Loucy (cell line): ENCODE results near the gene ZPBP2.

Source experiments
- H2AFZ ChIP-seq: fragments of 200-600 bp; sonication (generic); 2 replicates; pipeline ENCODE4 v1.6.0; 2016; ENCODE audit warnings: antibody characterized with exemption, mild to moderate bottlenecking, low read length, moderate library complexity
- H3F3A ChIP-seq: fragments of 200-600 bp; 2 replicates; pipeline ENCODE4 v1.6.0; 2016; ENCODE audit warnings: antibody characterized with exemption, low read depth, mild to moderate bottlenecking
- H3K27me3 ChIP-seq: fragments of 200-600 bp; sonication (generic); 2 replicates; pipeline ENCODE4 v1.6.1; 2014; ENCODE audit warnings: low read length, mild to moderate bottlenecking; ENCODE audit not compliant: insufficient read depth, poor library complexity, severe bottlenecking
- H3K36me3 ChIP-seq: fragments of 200-600 bp; sonication (generic); 2 replicates; pipeline ENCODE4 v1.6.1; 2016; ENCODE audit warnings: low read length; ENCODE audit not compliant: insufficient read depth
- H3K4me1 ChIP-seq: fragments of 200-600 bp; sonication (generic); 2 replicates; pipeline ENCODE4 v1.5.1; 2014; ENCODE audit warnings: low read length, mild to moderate bottlenecking; ENCODE audit not compliant: insufficient read depth, poor library complexity, severe bottlenecking
- H3K4me2 ChIP-seq: fragments of 200-600 bp; sonication (generic); 2 replicates; pipeline ENCODE4 v1.6.0; 2014; ENCODE audit warnings: antibody characterized with exemption, low read length, low read depth, mild to moderate bottlenecking; ENCODE audit not compliant: poor library complexity, severe bottlenecking
- H3K4me3 ChIP-seq: fragments of 200-600 bp; sonication (generic); 2 replicates; pipeline ENCODE4 v1.5.1; 2014; ENCODE audit warnings: low read length, mild to moderate bottlenecking, mixed read lengths; ENCODE audit not compliant: poor library complexity, severe bottlenecking
- H3K79me2 ChIP-seq: fragments of 200-600 bp; sonication (generic); 2 replicates; pipeline ENCODE4 v1.6.1; 2014; ENCODE audit warnings: low read length; ENCODE audit not compliant: insufficient read depth
- H3K9ac ChIP-seq: fragments of 200-600 bp; sonication (generic); 2 replicates; pipeline ENCODE4 v1.6.0; 2014; ENCODE audit warnings: mild to moderate bottlenecking, low read depth, low read length, moderate library complexity; ENCODE audit not compliant: poor library complexity, severe bottlenecking
- H3K9me2 ChIP-seq: fragments of 200-600 bp; sonication (generic); replicated peaks from 2 replicates; pipeline ENCODE4 v1.6.1; 2016; ENCODE audit warnings: low read depth, low read length, mixed read lengths
- H3K9me3 ChIP-seq: fragments of 200-600 bp; sonication (generic); 2 replicates; pipeline ENCODE4 v1.6.1; 2014; ENCODE audit warnings: mild to moderate bottlenecking, antibody characterized with exemption, low read length, low read depth; ENCODE audit not compliant: insufficient read depth
- H4K20me1 ChIP-seq: fragments of 200-600 bp; sonication (generic); 2 replicates; pipeline ENCODE4 v1.6.0; 2014; ENCODE audit warnings: antibody characterized with exemption, low read length, mild to moderate bottlenecking; ENCODE audit not compliant: insufficient read depth, poor library complexity, severe bottlenecking
- CTCF ChIP-seq: fragments of 200-600 bp; sonication (generic); conservative IDR thresholded peaks from 2 replicates; pipeline ENCODE4 v1.5.1; 2014; ENCODE audit warnings: mild to moderate bottlenecking, antibody characterized with exemption, low read length
- EZH2phosphoT487 ChIP-seq: fragments of 200-600 bp; IDR thresholded peaks from 2 replicates; pipeline ENCODE4 v1.6.1; 2018; ENCODE audit warnings: antibody characterized with exemption, mild to moderate bottlenecking, moderate library complexity, borderline replicate concordance

Gene ZPBP2

GRCh38 chr17:39863244-39863917 lies 4.6 kb upstream of the ZPBP2 start:
- peak overlapping the region; percentile 56 for H3K4me3 ChIP-seq
- H3K4me2 ChIP-seq, result peak overlapping the region; percentile 56
- no peaks in the 10 kb centered on the region for H3K9me2 ChIP-seq
- TF ChIP-seq CTCF (no peak), EZH2phosphoT487 (no peak)
- H3K79me2 ChIP-seq, result no peaks in the 10 kb centered on the region
- H3K9me3 ChIP-seq, result no peaks in the 10 kb centered on the region
- H3K9ac ChIP-seq, result no peak overlapping the region
- no peaks in the 10 kb centered on the region for H3F3A ChIP-seq
- H3K27me3 ChIP-seq, result peaks cover 49% of the 10 kb centered on the region
- H3K36me3 ChIP-seq, result no peaks in the 10 kb centered on the region
- H3K4me1 ChIP-seq, result no peaks in the 10 kb centered on the region
- H2AFZ ChIP-seq, result peak overlapping the region; percentile 37
- H4K20me1 ChIP-seq, result no peaks in the 10 kb centered on the region

GRCh38 chr17:39863918-39864746 lies 3.9 kb upstream of the ZPBP2 start, which contains the start of gene IKZF3:
TSS of gene IKZF3 (minus strand) at chr17:39864312. CDS start at chr17:39864126, 186 bp downstream.
- no peaks in the 10 kb centered on the region for H3K4me1 ChIP-seq
- peak within 1 kb of the TSS; percentile 56 for H3K4me2 ChIP-seq
- no peaks in the 10 kb centered on the region for H3K9me3 ChIP-seq
- no peaks in the 10 kb centered on the region for H4K20me1 ChIP-seq
- H3K79me2 ChIP-seq, result no peaks in the 10 kb centered on the region
- no peaks in the 10 kb centered on the region for H3K36me3 ChIP-seq
- no peak within 1 kb of the TSS for H3K9ac ChIP-seq
- peak within 1 kb of the TSS; percentile 56 for H3K4me3 ChIP-seq
- peak within 1 kb of the TSS; percentile 37 for H2AFZ ChIP-seq
- no peaks in the 10 kb centered on the region for H3K9me2 ChIP-seq
- TF ChIP-seq EZH2phosphoT487 (no peak), CTCF (peak; percentile 45)
- H3F3A ChIP-seq, result no peaks in the 10 kb centered on the region
- H3K27me3 ChIP-seq, result peaks cover 49% of the 10 kb centered on the region

GRCh38 chr17:39866013-39866730 lies 1.8 kb upstream of the ZPBP2 start:
- H3K4me2 ChIP-seq, result no peak overlapping the region
- H3K9me2 ChIP-seq, result no peaks in the 10 kb centered on the region
- H3K9me3 ChIP-seq, result no peaks in the 10 kb centered on the region
- no peaks in the 10 kb centered on the region for H3F3A ChIP-seq
- H3K79me2 ChIP-seq, result no peaks in the 10 kb centered on the region
- H3K4me1 ChIP-seq, result no peaks in the 10 kb centered on the region
- H3K36me3 ChIP-seq, result no peaks in the 10 kb centered on the region
- no peak overlapping the region for H3K4me3 ChIP-seq
- no peak overlapping the region for H2AFZ ChIP-seq
- H3K9ac ChIP-seq, result no peak overlapping the region
- H4K20me1 ChIP-seq, result no peaks in the 10 kb centered on the region
- H3K27me3 ChIP-seq, result peaks cover 42% of the 10 kb centered on the region
- no peak for TF ChIP-seq EZH2phosphoT487
- no peak for TF ChIP-seq CTCF
